T follicular helper cell (primary cell): Measurements from ENCODE around the gene IRF2.
"Not testable (repeated sequence)": the region's sequence is repeated elsewhere in the genome, so short reads cannot be mapped to it uniquely, and the experiment has no call there.

Source experiments
- DNase-seq: peaks from one replicate; pipeline ENCODE4 v3.0.0-alpha.2; 2020; ENCODE audit warnings: low read depth

Gene IRF2

GRCh38 chr4:184389978-184390900 lies 84.1 kb downstream of the IRF2 start:
- no peak for DNase-seq

- DNase-seq: no peak
These were observed 86.2 kb downstream of the IRF2 start for GRCh38 chr4:184388106-184388505.

- no peak for DNase-seq
These were observed 87.0 kb downstream of the IRF2 start for GRCh38 chr4:184387351-184387750.

- DNase-seq: no peak
These were observed 88.0 kb downstream of the IRF2 start for GRCh38 chr4:184386271-184386781.

- DNase-seq: no peak
These were observed 88.6 kb downstream of the IRF2 start for GRCh38 chr4:184385705-184386141.

- no peak for DNase-seq
These were observed 89.4 kb downstream of the IRF2 start for GRCh38 chr4:184384810-184385557.

- no peak for DNase-seq
These were observed 90.1 kb downstream of the IRF2 start for GRCh38 chr4:184384056-184384809.

GRCh38 chr4:184383497-184384055 lies 90.8 kb downstream of the IRF2 start:
- no peak for DNase-seq

GRCh38 chr4:184382189-184382846 lies 92.0 kb downstream of the IRF2 start:
- no peak for DNase-seq

GRCh38 chr4:184380707-184381106 lies 93.6 kb downstream of the IRF2 start:
- DNase-seq: no peak

GRCh38 chr4:184380214-184380613 lies 94.1 kb downstream of the IRF2 start:
- DNase-seq: not testable (repeated sequence)

GRCh38 chr4:184376923-184377322 lies 97.4 kb downstream of the IRF2 start:
- DNase-seq: no peak

- no peak for DNase-seq
These were observed 98.1 kb downstream of the IRF2 start for GRCh38 chr4:184376126-184376838.

GRCh38 chr4:184375623-184376022 lies 98.7 kb downstream of the IRF2 start:
- DNase-seq: not testable (repeated sequence)

GRCh38 chr4:184375027-184375426 lies 99.3 kb downstream of the IRF2 start:
- DNase-seq: no peak

- no peak for DNase-seq
These were observed 100.4 kb downstream of the IRF2 start for GRCh38 chr4:184373886-184374405.

- DNase-seq: no peak
These were observed 103.0 kb downstream of the IRF2 start for GRCh38 chr4:184371390-184371787.

GRCh38 chr4:184370711-184371389 lies 103.5 kb downstream of the IRF2 start:
- DNase-seq: no peak

GRCh38 chr4:184369871-184370270 lies 104.5 kb downstream of the IRF2 start:
- DNase-seq: no peak

- no peak for DNase-seq
These were observed 105.6 kb downstream of the IRF2 start for GRCh38 chr4:184368731-184369130.
